Progenitor cell of endocrine pancreas (in vitro differentiated cells): ENCODE measurements around the gene ARL17B. TPM values are rescaled to one million over a fixed set of nuclear protein-coding genes. Genes with fewer than 3 reads are reported as not detected.
"Not testable (repeated sequence)": the region's sequence is repeated elsewhere in the genome, so short reads cannot be mapped to it uniquely, and the experiment has no call there.

ENCODE experiments used
- DNase-seq: peaks from one replicate; pipeline ENCODE4 v3.0.0; 2021; ENCODE audit warnings: low spot score; ENCODE audit not compliant: unreplicated experiment
- H3K27ac Mint-ChIP-seq: 2 replicates; pipeline ENCODE4 v1.8.0; 2021; ENCODE audit warnings: mild to moderate bottlenecking, moderate library complexity, mixed read lengths
- H3K27me3 Mint-ChIP-seq: 2 replicates; pipeline ENCODE4 v1.8.0; 2021; ENCODE audit warnings: mixed read lengths
- H3K36me3 Mint-ChIP-seq: 2 replicates; pipeline ENCODE4 v1.8.0; 2022; ENCODE audit warnings: mixed read lengths; ENCODE audit not compliant: insufficient read depth
- H3K4me1 Mint-ChIP-seq: 2 replicates; pipeline ENCODE4 v1.8.0; 2021; ENCODE audit warnings: low read depth, mixed read lengths
- H3K4me3 Mint-ChIP-seq: 2 replicates; pipeline ENCODE4 v1.8.0; 2021; ENCODE audit warnings: low read depth, mild to moderate bottlenecking, moderate library complexity, mixed read lengths
- H3K9me3 Mint-ChIP-seq: 2 replicates; pipeline ENCODE4 v1.8.0; 2021; ENCODE audit warnings: low read depth, mixed read lengths
- total RNA-seq: library from RNA; stranded (reverse); gene quantifications from 2 replicates; pipeline ENCODE4 v1.2.1, GENCODE V29; 2021

ARL17B gene
- total RNA-seq, 1 donor from 2014 or later = 16.0 TPM

- H3K27ac Mint-ChIP-seq, H3K36me3 Mint-ChIP-seq, H3K27me3 Mint-ChIP-seq, H3K4me1 Mint-ChIP-seq, H3K4me3 Mint-ChIP-seq, DNase-seq, H3K9me3 Mint-ChIP-seq: not testable (repeated sequence)
These were observed 118.1 kb downstream of the ARL17B start for GRCh38 chr17:46243505-46243904.

- H3K4me1 Mint-ChIP-seq, H3K4me3 Mint-ChIP-seq, H3K27ac Mint-ChIP-seq, DNase-seq, H3K27me3 Mint-ChIP-seq, H3K9me3 Mint-ChIP-seq, H3K36me3 Mint-ChIP-seq: not testable (repeated sequence)
These were observed 130.2 kb downstream of the ARL17B start for GRCh38 chr17:46231359-46231758.

GRCh38 chr17:46225274-46225794, 136.2 kb downstream of the ARL17B start:
- peak; percentile 99 for DNase-seq
- H3K4me3 Mint-ChIP-seq = peak overlapping the region; percentile 93
- not testable (repeated sequence) for H3K36me3 Mint-ChIP-seq, H3K4me1 Mint-ChIP-seq, H3K9me3 Mint-ChIP-seq, H3K27me3 Mint-ChIP-seq
- peak overlapping the region; percentile 92 for H3K27ac Mint-ChIP-seq

- not testable (repeated sequence) for H3K27ac Mint-ChIP-seq, H3K4me1 Mint-ChIP-seq, H3K36me3 Mint-ChIP-seq, H3K27me3 Mint-ChIP-seq, H3K9me3 Mint-ChIP-seq
- peak; percentile 56 for DNase-seq
- H3K4me3 Mint-ChIP-seq = peak overlapping the region; percentile 93
These were observed 136.7 kb downstream of the ARL17B start for GRCh38 chr17:46224864-46225263.

Other genes with a start within 250 kb of the ARL17B start
- 173 and 174 TPM in 2 replicates for gene KANSL1, start 168.3 kb downstream of the ARL17B start, total RNA-seq
- 6.8 TPM in 2 replicates for gene LRRC37A, start 66.6 kb downstream of the ARL17B start, total RNA-seq
- 22.4 and 26.2 TPM in 2 replicates for gene LRRC37A2, start 150.7 kb upstream of the ARL17B start, total RNA-seq
- 20.1 and 21.7 TPM in 2 replicates for gene ARL17A, start 217.9 kb upstream of the ARL17B start, total RNA-seq
- gene NSF, start 228.9 kb upstream of the ARL17B start, total RNA-seq = 28.6 and 31.3 TPM in 2 replicates